HG03439 (cell line): ENCODE measurements around the gene HNRNPA2B1.
A peak's percentile ranks its signal among the peaks of the same experiment; 100 is the strongest.
"Not testable (repeated sequence)": the region's sequence is repeated elsewhere in the genome, so short reads cannot be mapped to it uniquely, and the experiment has no call there.

Experiments used
- ATAC-seq: cut with Tn5 transposase; IDR thresholded peaks from one replicate; pipeline ENCODE4 v1.9.1; 2021; ENCODE audit warnings: mild to moderate bottlenecking, moderate library complexity; ENCODE audit not compliant: unreplicated experiment

The HNRNPA2B1 gene

GRCh38 chr7:26166684-26167266 lies 33.8 kb downstream of the HNRNPA2B1 start:
- ATAC-seq, result no peak

GRCh38 chr7:26165950-26166683 lies 34.4 kb downstream of the HNRNPA2B1 start:
- ATAC-seq, result no peak

- ATAC-seq, result not testable (repeated sequence)
Measured at GRCh38 chr7:26163804-26164203, 36.7 kb downstream of the HNRNPA2B1 start.

- ATAC-seq, result no peak
Measured at GRCh38 chr7:26162431-26162830, 38.1 kb downstream of the HNRNPA2B1 start.

GRCh38 chr7:26160896-26161295 lies 39.6 kb downstream of the HNRNPA2B1 start:
- ATAC-seq, result no peak

GRCh38 chr7:26159243-26159642 lies 41.3 kb downstream of the HNRNPA2B1 start:
- ATAC-seq, result no peak

- no peak for ATAC-seq
Measured at GRCh38 chr7:26157520-26158105, 42.9 kb downstream of the HNRNPA2B1 start.

GRCh38 chr7:26156451-26157420 lies 43.8 kb downstream of the HNRNPA2B1 start:
- peak; percentile 34 for ATAC-seq

- no peak for ATAC-seq
Measured at GRCh38 chr7:26155531-26156375, 44.8 kb downstream of the HNRNPA2B1 start.

GRCh38 chr7:26153823-26154783 lies 46.4 kb downstream of the HNRNPA2B1 start:
- ATAC-seq, result no peak

GRCh38 chr7:26153241-26153822 lies 47.2 kb downstream of the HNRNPA2B1 start:
- no peak for ATAC-seq

GRCh38 chr7:26152782-26153240 lies 47.7 kb downstream of the HNRNPA2B1 start:
- peak; percentile 19 for ATAC-seq

GRCh38 chr7:26151953-26152781 lies 48.4 kb downstream of the HNRNPA2B1 start, which contains the start of gene NFE2L3:
Gene NFE2L3 (plus strand): TSS chr7:26152198. CDS start chr7:26152499, 301 bp downstream.
- peak; percentile 61 for ATAC-seq

- no peak for ATAC-seq
Measured at GRCh38 chr7:26151650-26151952, 48.9 kb downstream of the HNRNPA2B1 start.

- no peak for ATAC-seq
Measured at GRCh38 chr7:26151096-26151495, 49.5 kb downstream of the HNRNPA2B1 start.

- ATAC-seq, result no peak
Measured at GRCh38 chr7:26149391-26149977, 51.1 kb downstream of the HNRNPA2B1 start.

- not testable (repeated sequence) for ATAC-seq
Measured at GRCh38 chr7:26148307-26148700, 52.2 kb downstream of the HNRNPA2B1 start.
